Suprapubic skin (tissue), 4 donors: Measurements from ENCODE around the gene GLP2R. TPM values are rescaled to one million over a fixed set of nuclear protein-coding genes. Genes with fewer than 3 reads are reported as not detected.
"Not testable (repeated sequence)": the region's sequence is repeated elsewhere in the genome, so short reads cannot be mapped to it uniquely, and the experiment has no call there.

Experiments
- DNase-seq, 2 donors: peaks; one replicate each; pipeline ENCODE4 v3.0.0-alpha.2; 2019; ENCODE audit warnings: low spot score in 2 of 2
- H3K27ac ChIP-seq: fragments of 200-600 bp; sonication (generic); one replicate; pipeline ENCODE4 v1.5.1; 2019
- H3K27me3 ChIP-seq: fragments of 200-600 bp; sonication (generic); one replicate; pipeline ENCODE4 v1.5.1; 2019
- H3K36me3 ChIP-seq: fragments of 200-600 bp; sonication (generic); one replicate; pipeline ENCODE4 v1.5.1; 2019
- H3K4me1 ChIP-seq: fragments of 200-600 bp; sonication (generic); one replicate; pipeline ENCODE4 v1.5.1; 2019
- H3K4me3 ChIP-seq: fragments of 200-600 bp; sonication (generic); one replicate; pipeline ENCODE4 v1.5.1; 2019; ENCODE audit warnings: mild to moderate bottlenecking
- H3K9me3 ChIP-seq: fragments of 200-600 bp; sonication (generic); one replicate; pipeline ENCODE4 v1.5.1; 2019
- EP300 ChIP-seq: sonication (generic); formaldehyde crosslinking; IDR thresholded peaks from one replicate; pipeline ENCODE4 v1.6.1; 2017; ENCODE audit warnings: antibody characterized with exemption
- POLR2A ChIP-seq, 2 donors: fragments of 450-650 bp; IDR thresholded peaks; one replicate each; pipeline ENCODE4 v1.6.1; 2017; ENCODE audit warnings: antibody characterized with exemption in 2 of 2, mild to moderate bottlenecking in 2 of 2, moderate library complexity in 2 of 2
- POLR2AphosphoS5 ChIP-seq, 3 donors: sonication (generic); formaldehyde crosslinking; IDR thresholded peaks; one replicate each; pipeline ENCODE4 v1.6.1; 2017; ENCODE audit warnings: antibody characterized with exemption in 3 of 3
- WGBS: methylation state at CpG from one replicate; pipeline ENCODE4 v1.1.5; 2018; 5-methylcytosine and 5-hydroxymethylcytosine counted together
- total RNA-seq, 4 donors: library from RNA; depleted of rRNA; stranded (reverse); fragments of >200 nt; gene quantifications; one replicate each; pipeline ENCODE4 v1.1.0, GENCODE V29; 2016
- TF ChIP-seq, protein P1 (sequence below), 2 donors: fragments of 200-600 bp in 1 of 2; fragments of 450-650 bp in 1 of 2; sonication (generic) in 1 of 2; IDR thresholded peaks; one replicate each; pipeline ENCODE4 v1.5.1; 2016 to 2019; ENCODE audit warnings: antibody characterized with exemption in 2 of 2, mild to moderate bottlenecking in 1 of 2, moderate library complexity in 1 of 2

Gene GLP2R, protein sequence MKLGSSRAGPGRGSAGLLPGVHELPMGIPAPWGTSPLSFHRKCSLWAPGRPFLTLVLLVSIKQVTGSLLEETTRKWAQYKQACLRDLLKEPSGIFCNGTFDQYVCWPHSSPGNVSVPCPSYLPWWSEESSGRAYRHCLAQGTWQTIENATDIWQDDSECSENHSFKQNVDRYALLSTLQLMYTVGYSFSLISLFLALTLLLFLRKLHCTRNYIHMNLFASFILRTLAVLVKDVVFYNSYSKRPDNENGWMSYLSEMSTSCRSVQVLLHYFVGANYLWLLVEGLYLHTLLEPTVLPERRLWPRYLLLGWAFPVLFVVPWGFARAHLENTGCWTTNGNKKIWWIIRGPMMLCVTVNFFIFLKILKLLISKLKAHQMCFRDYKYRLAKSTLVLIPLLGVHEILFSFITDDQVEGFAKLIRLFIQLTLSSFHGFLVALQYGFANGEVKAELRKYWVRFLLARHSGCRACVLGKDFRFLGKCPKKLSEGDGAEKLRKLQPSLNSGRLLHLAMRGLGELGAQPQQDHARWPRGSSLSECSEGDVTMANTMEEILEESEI
- total RNA-seq = under 1 TPM in 3 of 4 donors, not detected in 1; 0.40 to 0.76 (median 0.49) TPM

DNA sequence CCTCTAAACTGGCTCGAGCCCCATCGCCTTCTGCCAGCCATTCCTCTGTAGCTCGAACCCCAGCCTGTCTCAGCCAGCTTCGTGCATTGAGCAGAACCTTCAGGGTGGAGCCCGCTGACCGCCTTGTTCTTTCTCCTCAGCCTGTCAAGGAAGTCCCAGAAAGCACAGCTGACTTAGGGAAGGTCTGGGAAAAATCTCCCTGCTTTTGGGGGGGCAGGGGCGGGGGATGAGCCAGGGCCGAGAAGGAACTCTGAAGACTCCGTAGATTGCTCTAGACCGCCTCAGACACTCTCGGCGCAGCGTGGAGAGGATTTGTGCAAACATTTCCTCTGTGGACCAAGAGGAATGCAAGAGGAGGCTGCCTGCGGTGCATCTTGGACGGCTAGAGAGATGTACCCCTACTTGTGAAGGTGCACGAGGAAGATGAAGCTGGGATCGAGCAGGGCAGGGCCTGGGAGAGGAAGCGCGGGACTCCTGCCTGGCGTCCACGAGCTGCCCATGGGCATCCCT, at the start of gene GLP2R:
Gene GLP2R (plus strand): TSS at position 284 of the 510 bp plus-strand sequence. CDS start 140 bp downstream, at position 424.
- WGBS = 75% methylated on average over 20 of the region's 21 CpGs
- TF ChIP-seq, protein P1, sequence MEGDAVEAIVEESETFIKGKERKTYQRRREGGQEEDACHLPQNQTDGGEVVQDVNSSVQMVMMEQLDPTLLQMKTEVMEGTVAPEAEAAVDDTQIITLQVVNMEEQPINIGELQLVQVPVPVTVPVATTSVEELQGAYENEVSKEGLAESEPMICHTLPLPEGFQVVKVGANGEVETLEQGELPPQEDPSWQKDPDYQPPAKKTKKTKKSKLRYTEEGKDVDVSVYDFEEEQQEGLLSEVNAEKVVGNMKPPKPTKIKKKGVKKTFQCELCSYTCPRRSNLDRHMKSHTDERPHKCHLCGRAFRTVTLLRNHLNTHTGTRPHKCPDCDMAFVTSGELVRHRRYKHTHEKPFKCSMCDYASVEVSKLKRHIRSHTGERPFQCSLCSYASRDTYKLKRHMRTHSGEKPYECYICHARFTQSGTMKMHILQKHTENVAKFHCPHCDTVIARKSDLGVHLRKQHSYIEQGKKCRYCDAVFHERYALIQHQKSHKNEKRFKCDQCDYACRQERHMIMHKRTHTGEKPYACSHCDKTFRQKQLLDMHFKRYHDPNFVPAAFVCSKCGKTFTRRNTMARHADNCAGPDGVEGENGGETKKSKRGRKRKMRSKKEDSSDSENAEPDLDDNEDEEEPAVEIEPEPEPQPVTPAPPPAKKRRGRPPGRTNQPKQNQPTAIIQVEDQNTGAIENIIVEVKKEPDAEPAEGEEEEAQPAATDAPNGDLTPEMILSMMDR (IDR thresholded peaks at IDR 0.05) = no peak
- no peak for TF ChIP-seq POLR2AphosphoS5 (IDR thresholded peaks at IDR 0.05)
- TF ChIP-seq POLR2A (IDR thresholded peaks at IDR 0.05) = no peak
- TF ChIP-seq EP300 = no peak

GRCh38 chr17:9776911-9777310, 48.8 kb upstream of the GLP2R start:
- Histone ChIP-seq H3K9me3 (no peaks in the 10 kb centered on the region), H3K4me3 (no peak overlapping the region), H3K36me3 (no peaks in the 10 kb centered on the region), H3K27ac (no peak overlapping the region), H3K4me1 (no peaks in the 10 kb centered on the region), H3K27me3 (peaks cover 11% of the 10 kb centered on the region)
- no peak for DNase-seq
- 92% methylated on average over 9 of the region's 9 CpGs for WGBS
- TF ChIP-seq POLR2A (IDR thresholded peaks at IDR 0.05) (no peak), EP300 (no peak), POLR2AphosphoS5 (IDR thresholded peaks at IDR 0.05) (no peak)
- TF ChIP-seq, protein P1 (IDR thresholded peaks at IDR 0.05) = no peak

More for the DNA sequence above, at the start of gene GLP2R:
- Histone ChIP-seq H3K9me3 (no peaks in the 10 kb centered on the region), H3K4me1 (peaks cover 3% of the 10 kb centered on the region), H3K27ac (no peak within 1 kb of the TSS), H3K4me3 (no peak within 1 kb of the TSS), H3K27me3 (peaks cover 5% of the 10 kb centered on the region), H3K36me3 (no peaks in the 10 kb centered on the region)
- DNase-seq = peak in 1 of 2 donors; percentile 39

DNA sequence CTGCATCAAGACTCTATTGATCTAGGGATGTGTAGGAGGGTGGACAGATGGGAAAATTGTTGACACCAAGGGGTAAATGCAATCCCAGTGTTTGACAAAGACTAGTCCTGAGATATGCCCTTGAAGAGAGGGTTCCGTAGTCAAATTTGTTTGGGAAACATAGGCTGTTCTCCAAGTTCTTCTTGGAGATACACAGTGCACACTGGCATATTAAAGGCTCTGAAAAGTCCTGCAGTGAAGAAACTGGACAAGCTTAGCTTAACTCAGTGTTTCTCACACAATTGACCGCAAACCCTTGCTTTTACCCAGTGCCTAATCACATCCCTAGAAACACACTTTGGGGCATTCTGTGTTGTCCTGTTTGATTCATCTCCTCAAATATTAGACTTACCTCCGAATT, 45.2 kb upstream of the GLP2R start:
- no peak overlapping the region for H3K27ac ChIP-seq
- no peak overlapping the region for H3K4me3 ChIP-seq
- no peak for DNase-seq
- WGBS = 88% methylated on average over 3 of the region's 3 CpGs
- no peaks in the 10 kb centered on the region for H3K9me3 ChIP-seq
- no peaks in the 10 kb centered on the region for H3K36me3 ChIP-seq
- H3K4me1 ChIP-seq = no peaks in the 10 kb centered on the region
- H3K27me3 ChIP-seq = peaks cover 14% of the 10 kb centered on the region
- TF ChIP-seq POLR2AphosphoS5 (IDR thresholded peaks at IDR 0.05) = no peak
- no peak for TF ChIP-seq EP300
- no peak for TF ChIP-seq POLR2A (IDR thresholded peaks at IDR 0.05)
- TF ChIP-seq, protein P1 (IDR thresholded peaks at IDR 0.05) = no peak

GRCh38 chr17:9783050-9783449, 42.7 kb upstream of the GLP2R start:
- no peak for DNase-seq
- 70% methylated on average over 4 of the region's 4 CpGs for WGBS
- no peak overlapping the region for H3K4me3 ChIP-seq
- peaks cover 9% of the 10 kb centered on the region for H3K27me3 ChIP-seq
- TF ChIP-seq POLR2A (IDR thresholded peaks at IDR 0.05) (no peak), POLR2AphosphoS5 (IDR thresholded peaks at IDR 0.05) (no peak), EP300 (no peak)
- TF ChIP-seq, protein P1 (IDR thresholded peaks at IDR 0.05) = no peak
- no peaks in the 10 kb centered on the region for H3K9me3 ChIP-seq
- H3K4me1 ChIP-seq = no peaks in the 10 kb centered on the region
- no peaks in the 10 kb centered on the region for H3K36me3 ChIP-seq
- H3K27ac ChIP-seq = no peak overlapping the region

DNA sequence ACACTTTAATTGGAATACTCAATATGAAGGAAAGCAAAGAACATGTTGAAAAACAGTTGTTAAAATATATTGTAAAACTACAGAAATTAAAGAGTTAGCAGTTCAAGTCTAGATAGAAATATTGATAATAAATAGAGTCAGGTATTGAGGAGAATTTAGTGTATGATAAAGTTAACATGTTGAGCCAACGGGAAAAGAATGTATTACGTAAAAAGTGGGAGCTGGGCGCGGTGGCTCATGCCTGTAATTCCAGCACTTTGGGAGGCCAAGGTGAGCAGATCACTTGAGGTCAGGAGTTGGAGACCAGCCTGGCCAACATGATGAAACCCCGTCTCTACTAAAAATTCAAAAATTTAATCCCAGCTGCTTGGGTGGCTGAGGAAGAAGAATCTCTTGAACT, 42.3 kb upstream of the GLP2R start:
- not testable (repeated sequence) for H3K4me3 ChIP-seq, H3K9me3 ChIP-seq, DNase-seq, H3K36me3 ChIP-seq, H3K27ac ChIP-seq, H3K27me3 ChIP-seq, H3K4me1 ChIP-seq
- WGBS = 86% methylated on average over 5 of the region's 5 CpGs
